B cell (primary cell): ENCODE measurements around the gene IL18R1. TPM values are rescaled to one million over a fixed set of nuclear protein-coding genes. Genes with fewer than 3 reads are reported as not detected.

Experiments used
- ATAC-seq: fragments of 200-7000 bp; cut with Tn5 transposase; one replicate; pipeline ENCODE4 v1.10.0; 2021; ENCODE audit warnings: low read depth, mild to moderate bottlenecking, moderate number of reproducible peaks, moderate library complexity
- CTCF ChIA-PET: fragments of 350-600 bp; sonication (Branson Sonifier 250); formaldehyde crosslinking; loops from one replicate; lab custom pipeline; 2021; ENCODE audit warnings: antibody characterized with exemption, inconsistent platforms; lab: Charles Lee
- POLR2A ChIA-PET: fragments of 350-600 bp; sonication (Branson Sonifier 250); formaldehyde crosslinking; loops from one replicate; lab custom pipeline; 2021; ENCODE audit warnings: antibody characterized with exemption; lab: Charles Lee
- DNase-seq: peaks from one replicate; pipeline ENCODE4 v3.0.0; 2013
- H2AFZ ChIP-seq: 2 replicates; pipeline ENCODE4 v1.6.1; 2012; ENCODE audit warnings: mild to moderate bottlenecking, low read depth, low read length; ENCODE audit not compliant: insufficient read depth, poor library complexity, severe bottlenecking
- H3K27ac ChIP-seq, 2 donors: 1 replicate in 1 of 2; 2 replicates in 1 of 2; pipeline ENCODE4 v1.5.1; 2012 to 2013; ENCODE audit warnings: low read length in 2 of 2, mild to moderate bottlenecking in 2 of 2, moderate library complexity in 1 of 2
- H3K27me3 ChIP-seq, 4 experiments: fragments of 200-600 bp in 1 of 4; sonication (generic) in 1 of 4; replicated peaks in 1 of 4; 1 replicate in 2 of 4; 2 replicates in 2 of 4; pipeline versions ENCODE4 v1.6.1 to v1.7.0; 2013 to 2016; ENCODE audit warnings: low read length in 3 of 4, mild to moderate bottlenecking in 2 of 4, mixed read lengths in 1 of 4, moderate library complexity in 1 of 4; ENCODE audit not compliant: insufficient read depth in 4 of 4, control insufficient read depth in 3 of 4; ENCODE audit errors: control extremely low read depth in 1 of 4
- H3K36me3 ChIP-seq, 2 experiments: replicated peaks in 1 of 2; 1 replicate in 1 of 2; 2 replicates in 1 of 2; pipeline versions ENCODE4 v1.6.1 to v1.7.1; 2013; ENCODE audit warnings: low read length in 1 of 2; ENCODE audit not compliant: insufficient read depth in 2 of 2, control insufficient read depth in 1 of 2; ENCODE audit errors: control extremely low read depth in 1 of 2, extremely low read depth in 1 of 2
- H3K4me1 ChIP-seq, 2 donors: fragments of 200-600 bp in 1 of 2; sonication (generic) in 1 of 2; 1 replicate in 1 of 2; 2 replicates in 1 of 2; pipeline versions ENCODE4 v1.5.1 to v1.6.1; 2013 to 2017; ENCODE audit warnings: low read length in 2 of 2; ENCODE audit not compliant: control insufficient read depth in 2 of 2, insufficient read depth in 2 of 2
- H3K4me2 ChIP-seq: replicated peaks from 2 replicates; pipeline ENCODE3; 2012; ENCODE audit warnings: mild to moderate bottlenecking, low read depth, low read length; ENCODE audit not compliant: poor library complexity, severe bottlenecking
- H3K4me3 ChIP-seq, 5 experiments: fragments of 200-600 bp in 1 of 5; sonication (generic) in 1 of 5; 1 replicate in 3 of 5; 2 replicates in 2 of 5; pipeline versions ENCODE4 v1.5.1 to v1.7.0; 2011 to 2016; ENCODE audit warnings: low read length in 4 of 5, mild to moderate bottlenecking in 4 of 5, low read depth in 2 of 5, control low read depth in 1 of 5, moderate library complexity in 1 of 5; ENCODE audit not compliant: insufficient read depth in 1 of 5; ENCODE audit errors: control extremely low read depth in 1 of 5, extremely low read depth in 1 of 5
- H3K79me2 ChIP-seq: fragments of 200-600 bp; sonication (generic); one replicate; pipeline ENCODE4 v1.6.0; 2016; ENCODE audit warnings: low read length; ENCODE audit not compliant: control insufficient read depth, insufficient read depth
- H3K9ac ChIP-seq: fragments of 200-600 bp; sonication (generic); 2 replicates; pipeline ENCODE4 v1.6.1; 2017; ENCODE audit warnings: mild to moderate bottlenecking, low read length, moderate library complexity
- H3K9me3 ChIP-seq, 3 donors: one replicate each; pipeline versions ENCODE4 v1.6.1 to v1.7.1; 2013; ENCODE audit warnings: low read length in 2 of 3; ENCODE audit not compliant: control insufficient read depth in 2 of 3, insufficient read depth in 1 of 3; ENCODE audit errors: control extremely low read depth in 1 of 3
- H4K20me1 ChIP-seq: 2 replicates; pipeline ENCODE4 v1.6.0; 2012; ENCODE audit warnings: mild to moderate bottlenecking, low read length; ENCODE audit not compliant: insufficient read depth, control insufficient read depth, poor library complexity, severe bottlenecking
- H3K27ac Mint-ChIP-seq: one replicate; pipeline ENCODE4 v1.8.0; 2021; ENCODE audit warnings: mixed read lengths
- H3K27me3 Mint-ChIP-seq: one replicate; pipeline ENCODE4 v1.8.0; 2021; ENCODE audit warnings: mixed read lengths
- H3K4me1 Mint-ChIP-seq: one replicate; pipeline ENCODE4 v1.8.0; 2021; ENCODE audit warnings: mixed read lengths
- H3K4me3 Mint-ChIP-seq: one replicate; pipeline ENCODE4 v1.8.0; 2021; ENCODE audit warnings: mixed read lengths
- H3K9me3 Mint-ChIP-seq: one replicate; pipeline ENCODE4 v1.8.0; 2022; ENCODE audit warnings: mixed read lengths; ENCODE audit not compliant: insufficient read depth
- CTCF ChIP-seq: fragments of 200-600 bp; IDR thresholded peaks from one replicate; pipeline ENCODE4 v1.8.0; 2022; ENCODE audit warnings: antibody characterized with exemption, mild to moderate bottlenecking
- EZH2 ChIP-seq: IDR thresholded peaks from 2 replicates; pipeline ENCODE4 v1.6.1; 2012; ENCODE audit warnings: borderline replicate concordance, low read depth, mild to moderate bottlenecking, moderate library complexity, low read length; ENCODE audit not compliant: insufficient read depth, poor library complexity, severe bottlenecking
- WGBS: methylation state at CpG from one replicate; pipeline ENCODE4 v1.1.5; 2013; ENCODE audit warnings: missing lambda C conversion rate; ENCODE audit not compliant: insufficient coverage; 5-methylcytosine and 5-hydroxymethylcytosine counted together
- intact Hi-C: fragments of 100-400 bp; cut with micrococcal nuclease; formaldehyde crosslinking; loops from one replicate; pipeline ENCODE4 v1.10.0; 2022
- polyA plus RNA-seq: library from polyadenylated mRNA; depleted of rRNA; stranded (reverse); fragments of >200 nt; gene quantifications from 2 replicates; pipeline ENCODE4 v1.2.3, GENCODE V29; 2012
- total RNA-seq, 2 donors: library from RNA; stranded (reverse); fragments of 120-200 nt in 1 of 2; gene quantifications; 1 replicate in 1 of 2; 2 replicates in 1 of 2; pipeline versions ENCODE4 v1.2.3 to v1.2.4, GENCODE V29; 2013 to 2022

Gene IL18R1
- total and polyA plus RNA-seq, 2 donors (not counting 1 experiment from before 2014, with no cell fraction given), result 1.1 TPM

- H3K4me1 ChIP-seq, result peaks cover 9 to 11% of the 10 kb centered on the region in 2 donors
- Mint-ChIP-seq H3K27me3 (no peaks in the 10 kb centered on the region), H3K9me3 (no peaks in the 10 kb centered on the region), H3K4me1 (peaks cover 26% of the 10 kb centered on the region), H3K4me3 (no peak overlapping the region), H3K27ac (no peak overlapping the region)
- H2AFZ ChIP-seq, result no peak overlapping the region
- H3K9me3 ChIP-seq, result peaks cover 0 to 4% (median 0%) of the 10 kb centered on the region in 3 donors
- H4K20me1 ChIP-seq, result no peaks in the 10 kb centered on the region
- CTCF ChIA-PET, result no interaction called here
- TF ChIP-seq EZH2, result no peak
- TF ChIP-seq CTCF, result no peak
- ATAC-seq (no peak), DNase-seq (no peak)
- WGBS, result 100% methylated on average over 2 of the region's 4 CpGs
- no peaks in the 10 kb centered on the region for H3K79me2 ChIP-seq
- H3K4me3 ChIP-seq, result no peak overlapping the region
- H3K36me3 ChIP-seq, result no peaks in the 10 kb centered on the region
- H3K4me2 ChIP-seq, result no peak overlapping the region
- H3K9ac ChIP-seq, result no peak overlapping the region
- intact Hi-C loops, result no loop called here
- no peak overlapping the region for H3K27ac ChIP-seq
- H3K27me3 ChIP-seq, result no peaks in the 10 kb centered on the region
- POLR2A ChIA-PET, result no interaction called here
Measured at GRCh38 chr2:102433973-102434654, 78.5 kb downstream of the IL18R1 start.

GRCh38 chr2:102434655-102435381 lies 79.2 kb downstream of the IL18R1 start:
- POLR2A ChIA-PET, result no interaction called here
- 100% methylated on average over 1 of the region's 2 CpGs for WGBS

More at GRCh38 chr2:102434655-102435381, 79.2 kb downstream of the IL18R1 start:
- DNase-seq (no peak), ATAC-seq (no peak)
- intact Hi-C loops, result no loop called here
- CTCF ChIA-PET, result interaction anchor here (1.3 kb wide), 2 partner anchors 9 to 194 kb away, joined by 3 read pairs; no protein-coding TSS in a partner anchor
- no peaks in the 10 kb centered on the region for H3K36me3 ChIP-seq
- H3K9me3 ChIP-seq, result peaks cover 0 to 4% (median 0%) of the 10 kb centered on the region in 3 donors
- H3K79me2 ChIP-seq, result no peaks in the 10 kb centered on the region
- Mint-ChIP-seq H3K9me3 (no peaks in the 10 kb centered on the region), H3K4me1 (peaks cover 26% of the 10 kb centered on the region), H3K27ac (no peak overlapping the region), H3K27me3 (no peaks in the 10 kb centered on the region), H3K4me3 (no peak overlapping the region)
- H3K4me2 ChIP-seq, result no peak overlapping the region
- no peaks in the 10 kb centered on the region for H3K27me3 ChIP-seq
- H4K20me1 ChIP-seq, result no peaks in the 10 kb centered on the region
- H3K4me3 ChIP-seq, result no peak overlapping the region
- no peak overlapping the region for H2AFZ ChIP-seq
- H3K27ac ChIP-seq, result no peak overlapping the region
- TF ChIP-seq CTCF, result no peak
- no peak for TF ChIP-seq EZH2
- H3K4me1 ChIP-seq, result peaks cover 9 to 11% of the 10 kb centered on the region in 2 donors
- H3K9ac ChIP-seq, result no peak overlapping the region
